ENCODE results near the gene VAPB. TPM values are rescaled to one million over a fixed set of nuclear protein-coding genes. Genes with fewer than 3 reads are reported as not detected.

Gene VAPB
- total and polyA plus RNA-seq, 10 of the 15 experiments (the other 5 are each of a cell fraction or from before 2014, with no cell fraction given), result 3.2 to 28.6 (median 20.5) TPM

GRCh38 chr20:58407966-58408557 is 19.0 kb downstream of the VAPB start (continued):
- TF ChIP-seq CUX1 (IDR thresholded peaks at IDR 0.05; ENCODE audit: insufficient replicate concordance, low read depth, low read length) (no peak), ATF2 (IDR thresholded peaks at IDR 0.05; ENCODE audit: low read length) (no peak), HDAC2 (IDR thresholded peaks at IDR 0.05) (no peak), STAT3 (IDR thresholded peaks at IDR 0.05; ENCODE audit: low read depth, low read length) (no peak), TCF3 (IDR thresholded peaks at IDR 0.05; ENCODE audit: borderline replicate concordance, insufficient read depth, low read depth, low read length) (no peak), TBL1XR1 (IDR thresholded peaks at IDR 0.05; ENCODE audit: low read depth, low read length) (0 out of 2 replicates have a peak, but pooled peaks have one; percentile 5), MLLT1 (IDR thresholded peaks at IDR 0.05) (no peak), ZSCAN29 (IDR thresholded peaks at IDR 0.05) (no peak), NR2C1 (IDR thresholded peaks at IDR 0.05) (no peak), EED (IDR thresholded peaks at IDR 0.05; ENCODE audit: low read depth) (peak; percentile 85), FOS (IDR thresholded peaks at IDR 0.05; ENCODE audit: borderline replicate concordance, extremely low read depth, insufficient read length) (no peak), CHD1 (IDR thresholded peaks at IDR 0.05; ENCODE audit: low read depth, low read length) (no peak), EGR1 (IDR thresholded peaks at IDR 0.05; ENCODE audit: borderline replicate concordance in 1 of 2, low read depth in 2 of 2, low read length in 2 of 2) (no peak), ZNF217 (IDR thresholded peaks at IDR 0.05) (no peak), SPI1 (IDR thresholded peaks at IDR 0.05; ENCODE audit: borderline replicate concordance, insufficient read depth, low read depth, low read length) (no peak), NR2F1 (conservative IDR thresholded peaks at IDR 0.05) (no peak), RB1 (IDR thresholded peaks at IDR 0.05; ENCODE audit: borderline replicate concordance) (no peak), SP1 (IDR thresholded peaks at IDR 0.05; ENCODE audit: low read depth, low read length) (no peak)
- TF ChIP-seq, protein P1, sequence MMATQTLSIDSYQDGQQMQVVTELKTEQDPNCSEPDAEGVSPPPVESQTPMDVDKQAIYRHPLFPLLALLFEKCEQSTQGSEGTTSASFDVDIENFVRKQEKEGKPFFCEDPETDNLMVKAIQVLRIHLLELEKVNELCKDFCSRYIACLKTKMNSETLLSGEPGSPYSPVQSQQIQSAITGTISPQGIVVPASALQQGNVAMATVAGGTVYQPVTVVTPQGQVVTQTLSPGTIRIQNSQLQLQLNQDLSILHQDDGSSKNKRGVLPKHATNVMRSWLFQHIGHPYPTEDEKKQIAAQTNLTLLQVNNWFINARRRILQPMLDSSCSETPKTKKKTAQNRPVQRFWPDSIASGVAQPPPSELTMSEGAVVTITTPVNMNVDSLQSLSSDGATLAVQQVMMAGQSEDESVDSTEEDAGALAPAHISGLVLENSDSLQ (IDR thresholded peaks at IDR 0.05), result 0 out of 2 replicates have a peak, but pooled peaks have one; percentile 15
- TF ChIP-seq, protein P2, sequence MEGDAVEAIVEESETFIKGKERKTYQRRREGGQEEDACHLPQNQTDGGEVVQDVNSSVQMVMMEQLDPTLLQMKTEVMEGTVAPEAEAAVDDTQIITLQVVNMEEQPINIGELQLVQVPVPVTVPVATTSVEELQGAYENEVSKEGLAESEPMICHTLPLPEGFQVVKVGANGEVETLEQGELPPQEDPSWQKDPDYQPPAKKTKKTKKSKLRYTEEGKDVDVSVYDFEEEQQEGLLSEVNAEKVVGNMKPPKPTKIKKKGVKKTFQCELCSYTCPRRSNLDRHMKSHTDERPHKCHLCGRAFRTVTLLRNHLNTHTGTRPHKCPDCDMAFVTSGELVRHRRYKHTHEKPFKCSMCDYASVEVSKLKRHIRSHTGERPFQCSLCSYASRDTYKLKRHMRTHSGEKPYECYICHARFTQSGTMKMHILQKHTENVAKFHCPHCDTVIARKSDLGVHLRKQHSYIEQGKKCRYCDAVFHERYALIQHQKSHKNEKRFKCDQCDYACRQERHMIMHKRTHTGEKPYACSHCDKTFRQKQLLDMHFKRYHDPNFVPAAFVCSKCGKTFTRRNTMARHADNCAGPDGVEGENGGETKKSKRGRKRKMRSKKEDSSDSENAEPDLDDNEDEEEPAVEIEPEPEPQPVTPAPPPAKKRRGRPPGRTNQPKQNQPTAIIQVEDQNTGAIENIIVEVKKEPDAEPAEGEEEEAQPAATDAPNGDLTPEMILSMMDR (IDR thresholded peaks at IDR 0.05 in 2 of 3, conservative IDR thresholded peaks at IDR 0.05 in 1 of 3; ENCODE audit: control insufficient read depth in 2 of 3, extremely low read depth in 1 of 3, insufficient read depth in 1 of 3, low read depth in 3 of 3, low read length in 3 of 3), result no peak
